OCI-LY1 (cell line): ENCODE results near the gene SPON2.

Experiments
- H2AFZ ChIP-seq: fragments of 200-600 bp; sonication (generic), shearing (Covaris generic); 2 replicates; pipeline ENCODE4 v1.6.0; 2014; ENCODE audit warnings: antibody characterized with exemption, mild to moderate bottlenecking, low read length
- H3F3A ChIP-seq: fragments of 200-600 bp; sonication (generic), shearing (Covaris generic); 2 replicates; pipeline ENCODE4 v1.6.0; 2014; ENCODE audit warnings: mild to moderate bottlenecking, antibody characterized with exemption, low read length, moderate library complexity; ENCODE audit not compliant: insufficient read depth
- H3K27ac ChIP-seq: fragments of 200-600 bp; sonication (generic); 2 replicates; pipeline ENCODE4 v1.5.1; 2014; ENCODE audit warnings: low read length, mixed run types, mild to moderate bottlenecking, low read depth; ENCODE audit not compliant: poor library complexity, severe bottlenecking
- H3K27me3 ChIP-seq: fragments of 200-600 bp; sonication (generic); 2 replicates; pipeline ENCODE4 v1.6.0; 2014; ENCODE audit warnings: antibody characterized with exemption, mild to moderate bottlenecking, low read length, moderate library complexity; ENCODE audit not compliant: insufficient read depth
- H3K36me3 ChIP-seq: fragments of 200-600 bp; sonication (generic); 2 replicates; pipeline ENCODE4 v1.6.1; 2014; ENCODE audit warnings: mild to moderate bottlenecking, antibody characterized with exemption, low read length, moderate library complexity, mixed read lengths; ENCODE audit not compliant: insufficient read depth
- H3K4me1 ChIP-seq: fragments of 200-600 bp; sonication (generic); 2 replicates; pipeline ENCODE4 v1.5.1; 2014; ENCODE audit warnings: mild to moderate bottlenecking, low read length, moderate library complexity; ENCODE audit not compliant: insufficient read depth, severe bottlenecking
- H3K4me2 ChIP-seq: fragments of 200-600 bp; sonication (generic), shearing (Covaris generic); 2 replicates; pipeline ENCODE4 v1.6.1; 2014; ENCODE audit warnings: low read length
- H3K4me3 ChIP-seq: fragments of 200-600 bp; sonication (generic); 2 replicates; pipeline ENCODE4 v1.5.1; 2014; ENCODE audit warnings: low read length, low read depth, mild to moderate bottlenecking, mixed read lengths; ENCODE audit not compliant: poor library complexity, severe bottlenecking
- H3K79me2 ChIP-seq: fragments of 200-600 bp; shearing (Covaris generic); 2 replicates; pipeline ENCODE4 v1.6.1; 2016; ENCODE audit warnings: mixed run types, low read length, mixed read lengths; ENCODE audit not compliant: insufficient read depth
- H3K9ac ChIP-seq: fragments of 200-600 bp; sonication (generic), shearing (Covaris generic); 2 replicates; pipeline ENCODE4 v1.6.1; 2014; ENCODE audit warnings: mild to moderate bottlenecking, low read length, mixed read lengths
- H3K9me2 ChIP-seq: fragments of 200-600 bp; sonication (generic), shearing (Covaris generic); 2 replicates; pipeline ENCODE4 v1.6.1; 2014; ENCODE audit warnings: low read depth, mild to moderate bottlenecking, low read length, mixed read lengths
- H3K9me3 ChIP-seq: fragments of 200-600 bp; shearing (Covaris generic); 2 replicates; pipeline ENCODE4 v1.6.1; 2014; ENCODE audit warnings: low read length, mixed read lengths
- H4K20me1 ChIP-seq: fragments of 200-600 bp; sonication (generic), shearing (Covaris generic); 2 replicates; pipeline ENCODE4 v1.6.0; 2016; ENCODE audit warnings: mild to moderate bottlenecking, low read length; ENCODE audit not compliant: insufficient read depth
- EZH2 ChIP-seq: fragments of 200-600 bp; sonication (generic), shearing (Covaris generic); IDR thresholded peaks from 2 replicates; pipeline ENCODE4 v1.8.0; 2017; ENCODE audit warnings: borderline replicate concordance, mixed run types, mild to moderate bottlenecking, antibody characterized with exemption, low read length, moderate library complexity, mixed read lengths
- TF ChIP-seq, protein P1 (sequence below): fragments of 200-600 bp; sonication (generic), shearing (Covaris generic); IDR thresholded peaks from 2 replicates; pipeline ENCODE4 v1.5.1; 2017; ENCODE audit warnings: mild to moderate bottlenecking, antibody characterized with exemption, low read length, moderate library complexity, mixed read lengths

SPON2 gene

DNA sequence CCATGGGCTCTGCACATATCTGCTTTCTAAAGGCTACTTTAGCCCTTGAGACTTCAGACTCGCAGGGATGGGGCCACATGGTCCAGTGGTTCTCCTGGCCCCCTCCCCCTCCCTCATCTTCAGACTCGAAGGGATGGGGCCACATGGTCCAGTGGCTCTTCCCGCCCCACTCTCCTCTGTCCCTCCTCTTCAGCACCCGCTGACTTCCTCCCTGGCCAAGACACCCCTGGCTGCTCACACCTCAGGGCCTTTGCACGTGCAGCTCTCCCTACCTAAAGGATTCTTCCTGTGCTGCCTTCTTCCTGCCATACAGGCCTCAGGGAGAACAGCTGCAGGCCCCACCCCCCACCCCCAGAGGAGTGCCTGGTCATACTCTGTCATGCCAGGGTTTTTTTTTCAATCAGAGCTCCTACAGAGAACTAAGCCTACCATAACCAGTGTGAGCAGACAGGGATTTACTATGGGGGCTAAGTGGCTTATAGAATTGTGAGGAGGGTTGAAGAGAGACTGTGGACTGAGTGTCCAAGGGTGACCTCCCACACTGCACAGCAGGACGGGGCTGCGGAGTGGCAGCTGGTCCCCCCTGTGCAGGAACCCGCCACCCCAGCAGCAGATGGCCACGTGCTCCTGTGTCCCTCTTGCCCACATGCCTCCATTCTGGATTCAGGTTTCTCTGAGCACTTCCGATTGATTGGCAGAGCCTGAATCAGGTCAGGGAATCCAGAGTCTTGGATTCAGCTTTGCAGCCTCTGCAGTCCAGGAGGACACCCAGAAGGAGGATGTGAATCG lies 6.1 kb upstream of the SPON2 start:
- Histone ChIP-seq H2AFZ (no peak overlapping the region), H3K36me3 (no peaks in the 10 kb centered on the region), H3K4me3 (no peak overlapping the region), H3F3A (no peaks in the 10 kb centered on the region), H3K27ac (no peak overlapping the region), H3K9ac (no peak overlapping the region), H3K4me1 (no peaks in the 10 kb centered on the region), H3K9me2 (no peaks in the 10 kb centered on the region), H3K79me2 (no peaks in the 10 kb centered on the region), H3K9me3 (peaks cover 8% of the 10 kb centered on the region; the same call in 1 of the 2 replicates), H3K4me2 (no peak overlapping the region), H3K27me3 (no peaks in the 10 kb centered on the region), H4K20me1 (no peaks in the 10 kb centered on the region)
- TF ChIP-seq EZH2 = no peak
- TF ChIP-seq, protein P1, sequence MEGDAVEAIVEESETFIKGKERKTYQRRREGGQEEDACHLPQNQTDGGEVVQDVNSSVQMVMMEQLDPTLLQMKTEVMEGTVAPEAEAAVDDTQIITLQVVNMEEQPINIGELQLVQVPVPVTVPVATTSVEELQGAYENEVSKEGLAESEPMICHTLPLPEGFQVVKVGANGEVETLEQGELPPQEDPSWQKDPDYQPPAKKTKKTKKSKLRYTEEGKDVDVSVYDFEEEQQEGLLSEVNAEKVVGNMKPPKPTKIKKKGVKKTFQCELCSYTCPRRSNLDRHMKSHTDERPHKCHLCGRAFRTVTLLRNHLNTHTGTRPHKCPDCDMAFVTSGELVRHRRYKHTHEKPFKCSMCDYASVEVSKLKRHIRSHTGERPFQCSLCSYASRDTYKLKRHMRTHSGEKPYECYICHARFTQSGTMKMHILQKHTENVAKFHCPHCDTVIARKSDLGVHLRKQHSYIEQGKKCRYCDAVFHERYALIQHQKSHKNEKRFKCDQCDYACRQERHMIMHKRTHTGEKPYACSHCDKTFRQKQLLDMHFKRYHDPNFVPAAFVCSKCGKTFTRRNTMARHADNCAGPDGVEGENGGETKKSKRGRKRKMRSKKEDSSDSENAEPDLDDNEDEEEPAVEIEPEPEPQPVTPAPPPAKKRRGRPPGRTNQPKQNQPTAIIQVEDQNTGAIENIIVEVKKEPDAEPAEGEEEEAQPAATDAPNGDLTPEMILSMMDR = no peak

DNA sequence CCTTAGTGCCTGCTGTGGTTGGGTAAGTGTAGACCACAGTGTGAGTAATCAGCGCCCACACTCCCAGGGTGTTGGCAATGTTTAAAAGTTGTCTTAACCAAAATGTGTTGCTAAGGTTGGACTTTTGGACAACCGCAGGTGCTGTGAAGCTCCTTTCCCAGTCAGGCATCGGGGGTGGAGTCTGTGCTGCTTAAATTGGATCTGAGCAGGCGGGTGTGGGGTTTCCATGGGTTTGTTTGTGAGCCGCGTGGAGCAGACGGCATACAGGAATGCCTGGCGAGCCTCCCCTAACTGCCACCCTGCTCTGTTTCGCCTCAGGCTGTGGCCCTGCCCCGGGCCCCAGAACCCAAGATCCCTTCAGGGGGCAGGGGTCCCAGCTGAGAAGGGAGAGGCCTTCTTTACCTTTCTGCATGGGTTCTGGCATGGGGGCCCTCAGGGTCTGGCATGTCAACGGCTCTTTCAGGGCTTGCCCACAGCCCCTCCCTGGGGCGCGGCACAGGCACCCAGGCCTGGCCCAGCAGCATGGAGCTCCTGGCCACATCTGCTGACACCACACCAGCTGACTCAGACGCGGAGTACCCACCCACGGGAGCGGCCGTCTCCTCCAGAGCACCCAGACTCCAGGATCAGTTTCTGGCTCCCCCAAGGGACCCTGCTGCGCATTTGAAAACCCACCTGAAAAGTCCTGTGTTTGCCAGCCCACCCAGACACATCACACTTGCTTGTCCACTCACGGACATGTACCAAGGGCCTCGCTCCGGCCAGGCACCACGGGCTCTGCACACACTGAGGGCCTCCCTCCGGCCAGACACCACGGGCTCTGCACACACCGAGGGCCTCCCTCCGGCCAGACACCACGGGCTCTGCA lies 5.1 kb upstream of the SPON2 start:
- Histone ChIP-seq H3K4me3 (no peak overlapping the region), H3K4me2 (no peak overlapping the region), H3K27ac (no peak overlapping the region), H3K27me3 (no peaks in the 10 kb centered on the region), H4K20me1 (no peaks in the 10 kb centered on the region), H3K36me3 (no peaks in the 10 kb centered on the region), H3K9ac (no peak overlapping the region), H3K9me3 (peaks cover 8% of the 10 kb centered on the region; the same call in 1 of the 2 replicates), H3K4me1 (no peaks in the 10 kb centered on the region), H2AFZ (no peak overlapping the region), H3F3A (no peaks in the 10 kb centered on the region), H3K79me2 (no peaks in the 10 kb centered on the region), H3K9me2 (no peaks in the 10 kb centered on the region)
- no peak for TF ChIP-seq EZH2
- TF ChIP-seq, protein P1 = no peak

DNA sequence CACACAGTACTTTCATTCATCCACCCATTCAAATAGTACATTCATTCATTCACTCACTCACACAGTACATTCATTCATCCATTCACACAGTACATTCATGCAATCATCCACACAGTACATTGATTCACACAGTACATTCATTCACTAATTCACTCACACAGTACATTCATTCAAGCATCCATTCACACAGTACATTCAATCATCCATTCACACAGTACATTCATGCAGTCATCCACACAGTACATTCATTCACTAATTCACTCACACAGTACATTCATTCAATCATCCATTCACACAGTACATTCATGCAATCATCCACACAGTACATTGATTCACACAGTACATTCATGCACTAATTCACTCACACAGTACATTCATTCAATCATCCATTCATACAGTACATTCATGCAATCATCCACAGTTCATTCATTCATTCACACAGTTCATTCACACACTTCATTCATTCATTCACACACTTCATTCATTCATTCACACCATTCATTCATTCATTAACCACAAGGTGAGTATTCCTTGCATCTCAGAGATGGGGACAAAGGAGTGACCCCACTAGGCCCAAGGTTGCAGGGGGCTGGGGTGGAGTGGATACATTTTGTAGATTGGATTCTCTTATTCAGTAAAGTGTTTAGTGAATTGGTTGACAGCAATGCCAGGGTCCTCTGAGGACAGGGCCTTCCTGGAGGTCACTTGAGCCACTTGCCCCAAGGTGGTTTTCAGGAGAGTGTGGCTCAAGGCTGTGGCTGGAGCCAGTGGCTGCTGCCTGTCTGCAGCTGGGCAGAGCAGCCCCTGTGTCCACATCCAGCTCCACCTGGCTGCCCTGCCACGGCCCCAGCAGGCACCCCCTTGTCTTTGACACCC lies 4.3 kb upstream of the SPON2 start:
- Histone ChIP-seq H3K4me1 (no peaks in the 10 kb centered on the region), H2AFZ (no peak overlapping the region), H3K79me2 (no peaks in the 10 kb centered on the region), H3K9me3 (peaks cover 8% of the 10 kb centered on the region; the same call in 1 of the 2 replicates), H3K36me3 (no peaks in the 10 kb centered on the region), H3K27ac (no peak overlapping the region), H3K27me3 (no peaks in the 10 kb centered on the region), H3K4me2 (no peak overlapping the region), H4K20me1 (no peaks in the 10 kb centered on the region), H3F3A (no peaks in the 10 kb centered on the region), H3K9me2 (no peaks in the 10 kb centered on the region), H3K4me3 (no peak overlapping the region), H3K9ac (no peak overlapping the region)
- TF ChIP-seq, protein P1 = no peak
- TF ChIP-seq EZH2 = no peak
